ENCODE measurements around the gene RAB8B.

The RAB8B gene

GRCh38 chr15:63226155-63226883, 36.9 kb downstream of the RAB8B start:
- TF ChIP-seq CTCF (IDR thresholded peaks at IDR 0.05) (no peak), ZFX (IDR thresholded peaks at IDR 0.05; ENCODE audit: borderline replicate concordance) (no peak)
- no peak overlapping the region for H3K27ac ChIP-seq

- no peak overlapping the region for H3K27ac ChIP-seq
- no peak for TF ChIP-seq ZFX (IDR thresholded peaks at IDR 0.05; ENCODE audit: borderline replicate concordance)
- TF ChIP-seq CTCF (IDR thresholded peaks at IDR 0.05) = no peak
These were observed 37.6 kb downstream of the RAB8B start for GRCh38 chr15:63226966-63227401.

GRCh38 chr15:63227689-63228088, 38.3 kb downstream of the RAB8B start:
- no peak overlapping the region for H3K27ac ChIP-seq
- TF ChIP-seq CTCF (IDR thresholded peaks at IDR 0.05) = no peak
- TF ChIP-seq ZFX (IDR thresholded peaks at IDR 0.05; ENCODE audit: borderline replicate concordance) = no peak

DNA sequence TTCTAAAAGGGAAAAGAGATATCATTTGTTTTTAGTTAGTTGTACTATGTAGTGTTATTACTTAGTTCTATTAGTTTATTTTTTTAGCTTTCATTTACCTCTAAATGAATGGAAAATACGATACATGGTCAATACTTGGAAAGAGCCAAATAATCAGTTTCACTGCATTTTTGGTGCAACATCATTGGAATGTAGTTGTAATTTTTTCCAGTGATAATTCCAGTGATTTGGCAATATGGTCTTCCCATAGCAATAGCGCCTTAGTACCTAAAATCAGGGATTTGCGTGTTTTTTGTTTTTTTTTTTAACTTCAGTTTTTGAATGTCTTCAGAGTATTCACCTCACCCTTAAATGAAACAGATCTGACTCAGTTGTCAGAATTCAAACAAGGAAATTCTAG, 41.8 kb downstream of the RAB8B start:
- TF ChIP-seq ZFX (IDR thresholded peaks at IDR 0.05; ENCODE audit: borderline replicate concordance) (no peak), CTCF (IDR thresholded peaks at IDR 0.05) (no peak)
- no peak overlapping the region for H3K27ac ChIP-seq

DNA sequence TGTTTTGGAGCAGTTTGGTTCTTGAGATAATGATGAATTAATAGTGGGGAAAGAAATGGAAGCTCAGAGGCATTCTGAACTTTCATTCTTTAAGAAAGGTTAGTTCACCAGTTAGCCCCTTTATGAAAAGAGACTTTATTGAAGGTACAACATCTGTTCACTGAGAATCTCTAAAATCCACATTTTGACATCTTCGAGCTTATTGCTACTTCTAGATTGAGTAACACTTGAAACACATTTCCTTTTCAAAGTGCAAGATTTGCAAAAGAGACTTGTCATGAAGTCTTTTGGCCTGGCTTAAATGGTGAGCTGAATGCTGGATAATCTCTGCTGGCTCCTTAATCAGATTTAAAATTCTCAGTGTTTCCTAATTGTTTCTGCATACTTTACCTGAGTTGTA, 42.3 kb downstream of the RAB8B start:
- H3K27ac ChIP-seq = no peak overlapping the region
- no peak for TF ChIP-seq ZFX (IDR thresholded peaks at IDR 0.05; ENCODE audit: borderline replicate concordance)
- no peak for TF ChIP-seq CTCF (IDR thresholded peaks at IDR 0.05)

GRCh38 chr15:63232405-63232804, 43.0 kb downstream of the RAB8B start:
- no peak for TF ChIP-seq ZFX (IDR thresholded peaks at IDR 0.05; ENCODE audit: borderline replicate concordance)
- no peak for TF ChIP-seq CTCF (IDR thresholded peaks at IDR 0.05)
- H3K27ac ChIP-seq = no peak overlapping the region

- H3K27ac ChIP-seq = no peak overlapping the region
- TF ChIP-seq CTCF (IDR thresholded peaks at IDR 0.05) (no peak), ZFX (IDR thresholded peaks at IDR 0.05; ENCODE audit: borderline replicate concordance) (no peak)
These were observed 43.5 kb downstream of the RAB8B start for GRCh38 chr15:63232943-63233342.

All from 22Rv1 (cell line).